H1 (cell line): ENCODE results near the gene SPTLC3. TPM values are rescaled to one million over a fixed set of nuclear protein-coding genes. Genes with fewer than 3 reads are reported as not detected.

Source experiments
- CTCF ChIA-PET: fragments of 300-600 bp; sonication (Branson Sonifier 250); formaldehyde crosslinking; loops from one replicate; lab custom pipeline; 2021; ENCODE audit not compliant: partially characterized antibody; lab: Charles Lee
- POLR2A ChIA-PET: fragments of 300-600 bp; sonication (Branson Sonifier 250); formaldehyde crosslinking; loops from one replicate; lab custom pipeline; 2021; ENCODE audit warnings: inconsistent platforms; ENCODE audit not compliant: partially characterized antibody; lab: Charles Lee
- DNase-seq, 2 experiments: peaks; one replicate each; pipeline versions ENCODE4 v3.0.0 to v3.0.0-alpha.2; 2010 to 2022; ENCODE audit warnings: low spot score in 2 of 2, low read depth in 1 of 2, mixed read lengths in 1 of 2
- FAIRE-seq: peaks from 2 replicates; lab custom pipeline; 2011; peaks lifted over from hg19 to GRCh38; lab: Jason Lieb, UNC
- H2AFZ ChIP-seq: 2 replicates; pipeline ENCODE4 v1.8.1; 2012; ENCODE audit warnings: low read length, inconsistent platforms
- H2AK5ac ChIP-seq: 2 replicates; pipeline ENCODE4 v1.6.1; 2013; ENCODE audit warnings: low read depth, low read length
- H2BK120ac ChIP-seq: replicated peaks from 2 replicates; pipeline ENCODE3; 2013; ENCODE audit warnings: low read depth, low read length, inconsistent platforms
- H2BK12ac ChIP-seq: 2 replicates; pipeline ENCODE4 v1.6.1; 2013; ENCODE audit warnings: low read depth, low read length
- H2BK15ac ChIP-seq: 2 replicates; pipeline ENCODE4 v1.6.1; 2013; ENCODE audit warnings: low read length
- H2BK20ac ChIP-seq: 2 replicates; pipeline ENCODE4 v1.6.1; 2013; ENCODE audit warnings: low read length
- H2BK5ac ChIP-seq: 2 replicates; pipeline ENCODE4 v1.6.1; 2013; ENCODE audit warnings: low read depth, low read length
- H3K14ac ChIP-seq: 2 replicates; pipeline ENCODE4 v1.6.1; 2013; ENCODE audit warnings: inconsistent platforms; ENCODE audit not compliant: insufficient read length
- H3K18ac ChIP-seq: 2 replicates; pipeline ENCODE4 v1.6.1; 2013; ENCODE audit warnings: low read length; ENCODE audit errors: extremely low read depth
- H3K23ac ChIP-seq: 2 replicates; pipeline ENCODE4 v1.6.1; 2013; ENCODE audit warnings: inconsistent platforms; ENCODE audit not compliant: insufficient read length
- H3K23me2 ChIP-seq: 2 replicates; pipeline ENCODE4 v1.6.1; 2013; ENCODE audit warnings: low read depth, low read length
- H3K27ac ChIP-seq: 2 replicates; pipeline ENCODE4 v1.6.1; 2011; ENCODE audit warnings: low read depth, low read length, inconsistent platforms
- H3K27me3 ChIP-seq, 4 experiments: replicated peaks in 1 of 4; 1 replicate in 1 of 4; 2 replicates in 3 of 4; pipeline versions ENCODE4 v1.6.1 to v1.8.1; 2011 to 2013; ENCODE audit warnings: low read length in 3 of 4, mild to moderate bottlenecking in 3 of 4, inconsistent platforms in 2 of 4, mixed read lengths in 2 of 4, moderate library complexity in 1 of 4; ENCODE audit not compliant: control insufficient read depth in 3 of 4, insufficient read depth in 3 of 4; ENCODE audit errors: extremely low read depth in 1 of 4
- H3K36me3 ChIP-seq, 4 experiments: 2 replicates each; pipeline versions ENCODE4 v1.6.1 to v1.8.1; 2011 to 2013; ENCODE audit warnings: mild to moderate bottlenecking in 4 of 4, low read length in 3 of 4, moderate library complexity in 2 of 4, control low read depth in 1 of 4, inconsistent platforms in 1 of 4; ENCODE audit not compliant: insufficient read depth in 4 of 4, control insufficient read depth in 2 of 4
- H3K4ac ChIP-seq: replicated peaks from 2 replicates; pipeline ENCODE3; 2013; ENCODE audit warnings: low read length, low read depth, mixed read lengths, inconsistent platforms; ENCODE audit not compliant: insufficient read length
- H3K4me1 ChIP-seq, 4 experiments: replicated peaks in 1 of 4; 1 replicate in 1 of 4; 2 replicates in 3 of 4; pipeline versions ENCODE4 v1.6.1 to v1.8.1; 2011 to 2013; ENCODE audit warnings: low read length in 3 of 4, inconsistent platforms in 2 of 4, mixed read lengths in 1 of 4; ENCODE audit not compliant: insufficient read depth in 4 of 4, control insufficient read depth in 3 of 4
- H3K4me2 ChIP-seq, 2 experiments: 2 replicates each; pipeline versions ENCODE4 v1.6.1 to v1.8.1; 2011 to 2013; ENCODE audit warnings: low read depth in 2 of 2, low read length in 2 of 2, control low read depth in 1 of 2, inconsistent platforms in 1 of 2, mild to moderate bottlenecking in 1 of 2; ENCODE audit not compliant: insufficient read depth in 1 of 2
- H3K4me3 ChIP-seq, 4 experiments: fragments of 200-600, 300-600 bp in 1 of 4; sonication (generic), shearing (Covaris generic), sonication (Bioruptor Twin) in 1 of 4; 2 replicates each; pipeline versions ENCODE4 v1.5.1 to v1.8.1; 2011 to 2016; ENCODE audit warnings: low read length in 4 of 4, low read depth in 3 of 4, control low read depth in 2 of 4, inconsistent platforms in 2 of 4, mild to moderate bottlenecking in 2 of 4, mixed read lengths in 1 of 4, moderate library complexity in 1 of 4; ENCODE audit not compliant: insufficient read depth in 2 of 4; ENCODE audit errors: extremely low read depth in 1 of 4
- H3K56ac ChIP-seq: replicated peaks from 2 replicates; pipeline ENCODE3; 2013; ENCODE audit warnings: low read depth, mild to moderate bottlenecking, mixed read lengths, low read length, inconsistent platforms; ENCODE audit not compliant: insufficient read length
- H3K79me1 ChIP-seq: 2 replicates; pipeline ENCODE4 v1.6.1; 2013; ENCODE audit warnings: low read depth, low read length, control low read depth
- H3K79me2 ChIP-seq, 2 experiments: 2 replicates each; pipeline versions ENCODE4 v1.6.1 to v1.8.1; 2012 to 2013; ENCODE audit warnings: low read length in 2 of 2, mild to moderate bottlenecking in 2 of 2, inconsistent platforms in 1 of 2; ENCODE audit not compliant: insufficient read depth in 2 of 2, control insufficient read depth in 1 of 2
- H3K9ac ChIP-seq, 4 experiments: replicated peaks in 1 of 4; 1 replicate in 1 of 4; 2 replicates in 3 of 4; pipeline versions ENCODE4 v1.6.1 to v1.8.1; 2011 to 2013; ENCODE audit warnings: low read depth in 3 of 4, low read length in 3 of 4, control low read depth in 2 of 4, mild to moderate bottlenecking in 2 of 4, moderate library complexity in 2 of 4, inconsistent platforms in 1 of 4; ENCODE audit errors: extremely low read depth in 1 of 4
- H3K9me3 ChIP-seq, 2 experiments: 2 replicates each; pipeline versions ENCODE4 v1.6.1 to v1.8.1; 2012 to 2013; ENCODE audit warnings: mild to moderate bottlenecking in 2 of 2, moderate library complexity in 2 of 2, control low read depth in 1 of 2, inconsistent platforms in 1 of 2, low read depth in 1 of 2, low read length in 1 of 2, mixed read lengths in 1 of 2; ENCODE audit not compliant: insufficient read depth in 2 of 2
- H4K20me1 ChIP-seq, 2 experiments: replicated peaks in 1 of 2; 2 replicates each; pipeline versions ENCODE3 to v1.8.1; 2011 to 2013; ENCODE audit warnings: inconsistent platforms in 2 of 2, low read length in 2 of 2, mild to moderate bottlenecking in 1 of 2; ENCODE audit not compliant: insufficient read depth in 2 of 2, control insufficient read depth in 1 of 2
- H4K5ac ChIP-seq: 2 replicates; pipeline ENCODE4 v1.6.1; 2013; ENCODE audit warnings: low read length, low read depth, mixed read lengths, inconsistent platforms; ENCODE audit not compliant: insufficient read length
- H4K8ac ChIP-seq: 2 replicates; pipeline ENCODE4 v1.8.0; 2013; ENCODE audit warnings: mild to moderate bottlenecking, moderate library complexity, low read length, inconsistent platforms; ENCODE audit not compliant: insufficient read depth; ENCODE audit errors: extremely low read depth
- H4K91ac ChIP-seq: replicated peaks from 2 replicates; pipeline ENCODE3; 2013; ENCODE audit warnings: low read length, mixed read lengths, inconsistent platforms; ENCODE audit not compliant: insufficient read length
- BACH1 ChIP-seq: IDR thresholded peaks from 2 replicates; pipeline ENCODE4 v1.6.1; 2012; ENCODE audit warnings: low read length, improper control_type of control experiment
- CEBPB ChIP-seq: IDR thresholded peaks from 2 replicates; pipeline ENCODE4 v1.6.1; 2012; ENCODE audit warnings: low read depth, low read length
- EZH2 ChIP-seq: fragments of 200-600 bp; sonication (generic); IDR thresholded peaks from 2 replicates; pipeline ENCODE4 v1.7.1; 2012; ENCODE audit warnings: low read depth, mild to moderate bottlenecking, moderate library complexity, low read length, inconsistent platforms; ENCODE audit not compliant: severe bottlenecking
- KDM4A ChIP-seq: IDR thresholded peaks from one replicate; pipeline ENCODE4 v1.7.1; 2012; ENCODE audit warnings: low read depth, mild to moderate bottlenecking, moderate library complexity, low read length, inconsistent platforms; ENCODE audit not compliant: severe bottlenecking
- KDM5A ChIP-seq: fragments of 200-600 bp; IDR thresholded peaks from 2 replicates; pipeline ENCODE4 v1.7.1; 2012; ENCODE audit warnings: mild to moderate bottlenecking, low read length, inconsistent platforms, mixed read lengths
- NRF1 ChIP-seq: IDR thresholded peaks from 2 replicates; pipeline ENCODE4 v1.6.1; 2011; ENCODE audit warnings: mild to moderate bottlenecking, low read depth, low read length, improper control_type of control experiment
- PHF8 ChIP-seq: fragments of 200-600 bp; sonication (generic); conservative IDR thresholded peaks from 2 replicates; pipeline ENCODE4 v1.7.1; 2012; ENCODE audit warnings: low read depth, mild to moderate bottlenecking, inconsistent platforms, low read length, moderate library complexity
- POU5F1 ChIP-seq: IDR thresholded peaks from 2 replicates; pipeline ENCODE4 v1.6.1; 2011; ENCODE audit warnings: low read depth, mild to moderate bottlenecking, low read length, moderate library complexity
- RXRA ChIP-seq: IDR thresholded peaks from 2 replicates; pipeline ENCODE4 v1.6.1; 2011; ENCODE audit warnings: low read depth, mild to moderate bottlenecking, low read length, moderate library complexity; ENCODE audit not compliant: insufficient read depth
- SIRT6 ChIP-seq: IDR thresholded peaks from one replicate; pipeline ENCODE4 v1.7.1; 2012; ENCODE audit warnings: low read length, inconsistent platforms
- SP4 ChIP-seq: IDR thresholded peaks from 2 replicates; pipeline ENCODE4 v1.6.1; 2012; ENCODE audit warnings: low read length, inconsistent platforms
- SRF ChIP-seq: IDR thresholded peaks from 2 replicates; pipeline ENCODE4 v1.6.1; 2011; ENCODE audit warnings: mild to moderate bottlenecking, low read depth, low read length, moderate library complexity
- TAF1 ChIP-seq: IDR thresholded peaks from 2 replicates; pipeline ENCODE4 v1.6.1; 2011; ENCODE audit warnings: mild to moderate bottlenecking, low read depth, low read length
- TCF12 ChIP-seq: IDR thresholded peaks from 2 replicates; pipeline ENCODE4 v1.6.1; 2011; ENCODE audit warnings: low read depth, mild to moderate bottlenecking, low read length
- WGBS, 2 experiments: shearing (Covaris generic) in 1 of 2; methylation state at CpG; one replicate each; pipeline versions ENCODE4 v1.1.6 to v1.1.7; 2013 to 2015; ENCODE audit warnings: low lambda C conversion rate in 2 of 2, mixed read lengths in 2 of 2, inconsistent platforms in 1 of 2, low coverage in 1 of 2, missing lambda C conversion rate in 1 of 2; ENCODE audit not compliant: insufficient replicate concordance in 2 of 2, insufficient coverage in 1 of 2, insufficient read length in 1 of 2; ENCODE audit errors: extremely low coverage in 1 of 2, missing lambda C conversion rate in 1 of 2; 5-methylcytosine and 5-hydroxymethylcytosine counted together
- polyA plus RNA-seq, 7 experiments: library from polyadenylated mRNA; depleted of rRNA in 3 of 7; stranded (reverse) in 5 of 7; unstranded in 2 of 7; fragments of >200 nt in 5 of 7; fragments of 200-250 nt in 2 of 7; gene quantifications; 1 replicate in 5 of 7; 2 replicates in 1 of 7; 4 replicates in 1 of 7; pipeline versions ENCODE4 v1.2.1 to v1.2.3, GENCODE V29; 2011 to 2013; ENCODE audit warnings: missing spikeins in 2 of 7, mixed read lengths in 2 of 7
- total RNA-seq: library from RNA; stranded (reverse); fragmentation: NEBNext Ultra II Directional; extraction: Animal tissue kit (Norgen Biotek cat#: 25700); gene quantifications from 2 replicates; pipeline ENCODE4 v1.2.1, GENCODE V29; 2021
- TF ChIP-seq, protein P1 (sequence below): IDR thresholded peaks from 2 replicates; pipeline ENCODE4 v1.6.1; 2011; ENCODE audit warnings: low read depth, mild to moderate bottlenecking, low read length; ENCODE audit not compliant: insufficient read depth
- TF ChIP-seq, protein P2 (sequence below): IDR thresholded peaks from 2 replicates; pipeline ENCODE4 v1.6.1; 2012; ENCODE audit warnings: inconsistent platforms

SPTLC3 gene
- total and polyA plus RNA-seq, 2 of the 8 experiments (the other 6 are each of a cell fraction or from before 2014, with no cell fraction given), result 0.23 to 0.82 TPM

DNA sequence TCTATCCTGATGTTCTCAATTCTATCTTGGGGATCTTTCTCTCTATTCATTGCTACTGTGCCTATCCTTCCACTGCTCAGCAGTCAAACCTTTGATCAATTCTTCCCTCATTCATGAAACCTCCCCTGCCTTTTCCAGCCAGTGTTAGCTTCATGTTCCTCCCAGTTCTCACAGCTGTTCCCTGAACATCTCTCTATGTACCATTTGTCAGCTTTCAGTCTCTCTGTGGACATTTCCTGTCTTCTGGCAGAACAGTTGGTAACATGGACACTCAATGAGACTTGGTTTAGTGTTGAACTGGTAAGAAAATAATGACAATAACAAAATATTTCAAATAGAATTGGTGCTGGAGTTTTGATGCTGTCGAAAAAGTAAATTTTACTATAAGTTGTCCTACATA lies 26.2 kb downstream of the SPTLC3 start:
- Histone ChIP-seq H4K8ac (no peak overlapping the region), H3K27me3 (no peaks in the 10 kb centered on the region), H2BK120ac (no peak overlapping the region), H2BK5ac (no peak overlapping the region), H2BK20ac (no peak overlapping the region), H2BK12ac (no peak overlapping the region), H3K23ac (no peak overlapping the region), H3K4me1 (no peaks in the 10 kb centered on the region), H3K9ac (no peak overlapping the region), H3K4me3 (no peak overlapping the region), H3K23me2 (no peaks in the 10 kb centered on the region; the same call in 1 of the 2 replicates), H2BK15ac (no peak overlapping the region), H3K79me1 (no peaks in the 10 kb centered on the region), H4K5ac (no peak overlapping the region), H3K79me2 (no peaks in the 10 kb centered on the region), H3K18ac (no peak overlapping the region), H2AK5ac (no peak overlapping the region), H2AFZ (no peak overlapping the region), H3K9me3 (no peaks in the 10 kb centered on the region), H4K20me1 (no peaks in the 10 kb centered on the region), H3K4me2 (no peak overlapping the region), H3K4ac (no peak overlapping the region), H3K56ac (no peak overlapping the region), H3K27ac (no peak overlapping the region), H3K36me3 (no peaks in the 10 kb centered on the region), H4K91ac (no peak overlapping the region), H3K14ac (no peak overlapping the region)
- FAIRE-seq (no peak), DNase-seq (no peak)
- POLR2A ChIA-PET, result no interaction called here
- CTCF ChIA-PET, result no interaction called here
- WGBS, 2 experiments, result 75% methylated on average over 1 of the region's 1 CpG; no CpG with 5 or more reads in 1 of the 2 experiments
- TF ChIP-seq, protein P1, sequence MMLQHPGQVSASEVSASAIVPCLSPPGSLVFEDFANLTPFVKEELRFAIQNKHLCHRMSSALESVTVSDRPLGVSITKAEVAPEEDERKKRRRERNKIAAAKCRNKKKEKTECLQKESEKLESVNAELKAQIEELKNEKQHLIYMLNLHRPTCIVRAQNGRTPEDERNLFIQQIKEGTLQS, result no peak
- TF ChIP-seq KDM5A (no peak), TCF12 (no peak), SRF (no peak), POU5F1 (no peak), NRF1 (no peak), TAF1 (no peak), RXRA (no peak), PHF8 (no peak), KDM4A (no peak), EZH2 (no peak), BACH1 (no peak), SP4 (no peak), SIRT6 (no peak), CEBPB (no peak)
- TF ChIP-seq, protein P2, sequence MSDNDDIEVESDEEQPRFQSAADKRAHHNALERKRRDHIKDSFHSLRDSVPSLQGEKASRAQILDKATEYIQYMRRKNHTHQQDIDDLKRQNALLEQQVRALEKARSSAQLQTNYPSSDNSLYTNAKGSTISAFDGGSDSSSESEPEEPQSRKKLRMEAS, result no peak
